ENCODE data around the gene MLH3.

DNA sequence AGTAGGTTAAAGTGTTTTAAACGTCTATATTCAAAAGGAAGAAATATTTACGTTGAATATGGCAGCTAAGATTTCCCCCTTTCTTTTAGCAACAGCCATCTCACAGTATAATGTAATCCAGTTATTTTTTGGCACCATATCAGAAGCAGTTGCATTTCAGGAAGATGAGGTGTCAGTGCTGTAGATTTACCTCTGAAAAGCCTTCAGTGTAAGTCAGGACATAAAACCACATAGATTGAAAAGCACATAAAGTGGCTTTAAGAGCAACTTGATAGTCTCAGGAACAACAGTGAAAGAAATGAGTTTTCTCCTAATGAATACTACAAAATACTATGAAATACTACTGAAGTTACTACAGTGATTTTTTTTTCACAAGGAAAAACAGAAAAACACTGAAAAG lies 6.9 kb downstream of the MLH3 start:
- TF ChIP-seq EZH2 (IDR thresholded peaks at IDR 0.05; ENCODE audit: borderline replicate concordance, low read depth, low read length, severe bottlenecking), result no peak
- TF ChIP-seq, protein P1, sequence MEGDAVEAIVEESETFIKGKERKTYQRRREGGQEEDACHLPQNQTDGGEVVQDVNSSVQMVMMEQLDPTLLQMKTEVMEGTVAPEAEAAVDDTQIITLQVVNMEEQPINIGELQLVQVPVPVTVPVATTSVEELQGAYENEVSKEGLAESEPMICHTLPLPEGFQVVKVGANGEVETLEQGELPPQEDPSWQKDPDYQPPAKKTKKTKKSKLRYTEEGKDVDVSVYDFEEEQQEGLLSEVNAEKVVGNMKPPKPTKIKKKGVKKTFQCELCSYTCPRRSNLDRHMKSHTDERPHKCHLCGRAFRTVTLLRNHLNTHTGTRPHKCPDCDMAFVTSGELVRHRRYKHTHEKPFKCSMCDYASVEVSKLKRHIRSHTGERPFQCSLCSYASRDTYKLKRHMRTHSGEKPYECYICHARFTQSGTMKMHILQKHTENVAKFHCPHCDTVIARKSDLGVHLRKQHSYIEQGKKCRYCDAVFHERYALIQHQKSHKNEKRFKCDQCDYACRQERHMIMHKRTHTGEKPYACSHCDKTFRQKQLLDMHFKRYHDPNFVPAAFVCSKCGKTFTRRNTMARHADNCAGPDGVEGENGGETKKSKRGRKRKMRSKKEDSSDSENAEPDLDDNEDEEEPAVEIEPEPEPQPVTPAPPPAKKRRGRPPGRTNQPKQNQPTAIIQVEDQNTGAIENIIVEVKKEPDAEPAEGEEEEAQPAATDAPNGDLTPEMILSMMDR (IDR thresholded peaks at IDR 0.05; ENCODE audit: borderline replicate concordance, extremely low read depth, low read length, poor library complexity, severe bottlenecking), result no peak
